IgD-negative memory B cell (primary cell): ENCODE data around the gene SLIT2. TPM values are rescaled to one million over a fixed set of nuclear protein-coding genes. Genes with fewer than 3 reads are reported as not detected.

Experiments
- H3K27ac Mint-ChIP-seq, 3 donors: one replicate each; pipeline ENCODE4 v1.8.0; 2020 to 2022; ENCODE audit warnings: mild to moderate bottlenecking in 3 of 3, mixed read lengths in 3 of 3, moderate library complexity in 1 of 3
- H3K27me3 Mint-ChIP-seq: one replicate; pipeline ENCODE4 v1.8.0; 2021; ENCODE audit warnings: mixed read lengths
- H3K36me3 Mint-ChIP-seq: one replicate; pipeline ENCODE4 v1.8.0; 2020; ENCODE audit warnings: mild to moderate bottlenecking, mixed read lengths
- H3K4me1 Mint-ChIP-seq, 3 donors: one replicate each; pipeline ENCODE4 v1.8.0; 2020 to 2022; ENCODE audit warnings: mixed read lengths in 3 of 3, mild to moderate bottlenecking in 1 of 3
- H3K4me3 Mint-ChIP-seq, 4 donors: one replicate each; pipeline ENCODE4 v1.8.0; 2020 to 2022; ENCODE audit warnings: mild to moderate bottlenecking in 4 of 4, mixed read lengths in 4 of 4, moderate library complexity in 3 of 4
- H3K9me3 Mint-ChIP-seq, 3 donors: one replicate each; pipeline ENCODE4 v1.8.0; 2020 to 2021; ENCODE audit warnings: mixed read lengths in 3 of 3, mild to moderate bottlenecking in 1 of 3
- polyA plus RNA-seq: library from polyadenylated mRNA; unstranded; fragments of 300-500 nt; fragmentation: Illumina TruSeq; gene quantifications from one replicate; pipeline ENCODE4 v1.2.3, GENCODE V29; 2021

The SLIT2 gene
- polyA plus RNA-seq, 1 donor from 2014 or later: not detected

- Mint-ChIP-seq H3K27me3 (no peaks in the 10 kb centered on the region), H3K4me1 (no peaks in the 10 kb centered on the region), H3K36me3 (no peaks in the 10 kb centered on the region), H3K27ac (no peak overlapping the region), H3K4me3 (no peak overlapping the region), H3K9me3 (no peaks in the 10 kb centered on the region)
Observed at GRCh38 chr4:20276848-20277247, 25.1 kb downstream of the SLIT2 start.

- no peak overlapping the region for H3K4me3 Mint-ChIP-seq
- H3K9me3 Mint-ChIP-seq: no peaks in the 10 kb centered on the region
- no peaks in the 10 kb centered on the region for H3K4me1 Mint-ChIP-seq
- H3K27me3 Mint-ChIP-seq: no peaks in the 10 kb centered on the region
- H3K36me3 Mint-ChIP-seq: no peaks in the 10 kb centered on the region
- no peak overlapping the region for H3K27ac Mint-ChIP-seq
Observed at GRCh38 chr4:20278195-20278594, 26.5 kb downstream of the SLIT2 start.

- H3K9me3 Mint-ChIP-seq: no peaks in the 10 kb centered on the region
- no peak overlapping the region for H3K4me3 Mint-ChIP-seq
Observed at GRCh38 chr4:20279381-20279780, 27.7 kb downstream of the SLIT2 start.

GRCh38 chr4:20281453-20281852 lies 29.7 kb downstream of the SLIT2 start:
- no peak overlapping the region for H3K27ac Mint-ChIP-seq
- H3K36me3 Mint-ChIP-seq: no peaks in the 10 kb centered on the region
- H3K9me3 Mint-ChIP-seq: no peaks in the 10 kb centered on the region
- no peaks in the 10 kb centered on the region for H3K27me3 Mint-ChIP-seq
- H3K4me3 Mint-ChIP-seq: no peak overlapping the region
- H3K4me1 Mint-ChIP-seq: no peaks in the 10 kb centered on the region

More at GRCh38 chr4:20279381-20279780, 27.7 kb downstream of the SLIT2 start:
- no peaks in the 10 kb centered on the region for H3K36me3 Mint-ChIP-seq
- no peak overlapping the region for H3K27ac Mint-ChIP-seq
- H3K4me1 Mint-ChIP-seq: no peaks in the 10 kb centered on the region
- H3K27me3 Mint-ChIP-seq: no peaks in the 10 kb centered on the region

GRCh38 chr4:20283039-20283438 lies 31.3 kb downstream of the SLIT2 start:
- Mint-ChIP-seq H3K27me3 (no peaks in the 10 kb centered on the region), H3K9me3 (no peaks in the 10 kb centered on the region), H3K27ac (no peak overlapping the region), H3K36me3 (no peaks in the 10 kb centered on the region), H3K4me1 (no peaks in the 10 kb centered on the region), H3K4me3 (no peak overlapping the region)

- Mint-ChIP-seq H3K4me1 (no peaks in the 10 kb centered on the region), H3K4me3 (no peak overlapping the region), H3K36me3 (no peaks in the 10 kb centered on the region), H3K27ac (no peak overlapping the region), H3K9me3 (no peaks in the 10 kb centered on the region), H3K27me3 (no peaks in the 10 kb centered on the region)
Observed at GRCh38 chr4:20284990-20285389, 33.3 kb downstream of the SLIT2 start.

GRCh38 chr4:20287246-20287645 lies 35.5 kb downstream of the SLIT2 start:
- H3K9me3 Mint-ChIP-seq: no peaks in the 10 kb centered on the region
- H3K27me3 Mint-ChIP-seq: no peaks in the 10 kb centered on the region
- no peaks in the 10 kb centered on the region for H3K4me1 Mint-ChIP-seq
- H3K4me3 Mint-ChIP-seq: no peak overlapping the region
- H3K36me3 Mint-ChIP-seq: no peaks in the 10 kb centered on the region
- no peak overlapping the region for H3K27ac Mint-ChIP-seq

- no peak overlapping the region for H3K4me3 Mint-ChIP-seq
- H3K27me3 Mint-ChIP-seq: no peaks in the 10 kb centered on the region
- no peaks in the 10 kb centered on the region for H3K36me3 Mint-ChIP-seq
Observed at GRCh38 chr4:20288047-20288650, 36.4 kb downstream of the SLIT2 start.

GRCh38 chr4:20288846-20289512 lies 37.3 kb downstream of the SLIT2 start:
- no peaks in the 10 kb centered on the region for H3K4me1 Mint-ChIP-seq
- no peak overlapping the region for H3K4me3 Mint-ChIP-seq
- peak overlapping the region in 1 of 3 donors; percentile 59 for H3K27ac Mint-ChIP-seq
- H3K9me3 Mint-ChIP-seq: no peaks in the 10 kb centered on the region
- no peaks in the 10 kb centered on the region for H3K36me3 Mint-ChIP-seq
- no peaks in the 10 kb centered on the region for H3K27me3 Mint-ChIP-seq

More at GRCh38 chr4:20288047-20288650, 36.4 kb downstream of the SLIT2 start:
- H3K27ac Mint-ChIP-seq: no peak overlapping the region
- H3K9me3 Mint-ChIP-seq: no peaks in the 10 kb centered on the region
- no peaks in the 10 kb centered on the region for H3K4me1 Mint-ChIP-seq

GRCh38 chr4:20289782-20290181 lies 38.1 kb downstream of the SLIT2 start:
- Mint-ChIP-seq H3K36me3 (no peaks in the 10 kb centered on the region), H3K4me3 (no peak overlapping the region), H3K4me1 (no peaks in the 10 kb centered on the region), H3K27me3 (no peaks in the 10 kb centered on the region), H3K27ac (no peak overlapping the region), H3K9me3 (peaks cover 0 to 2% (median 0%) of the 10 kb centered on the region in 3 donors)

- H3K27me3 Mint-ChIP-seq: no peaks in the 10 kb centered on the region
- no peaks in the 10 kb centered on the region for H3K36me3 Mint-ChIP-seq
- no peaks in the 10 kb centered on the region for H3K4me1 Mint-ChIP-seq
- H3K4me3 Mint-ChIP-seq: no peak overlapping the region
- peaks cover 0 to 2% (median 0%) of the 10 kb centered on the region in 3 donors for H3K9me3 Mint-ChIP-seq
- peak overlapping the region in 1 of 3 donors; percentile 48 for H3K27ac Mint-ChIP-seq
Observed at GRCh38 chr4:20292739-20293138, 41.0 kb downstream of the SLIT2 start.

GRCh38 chr4:20297261-20297660 lies 45.6 kb downstream of the SLIT2 start:
- no peak overlapping the region for H3K4me3 Mint-ChIP-seq
- H3K36me3 Mint-ChIP-seq: no peaks in the 10 kb centered on the region
- H3K27me3 Mint-ChIP-seq: no peaks in the 10 kb centered on the region
- H3K27ac Mint-ChIP-seq: no peak overlapping the region
- H3K4me1 Mint-ChIP-seq: no peaks in the 10 kb centered on the region
- peaks cover 0 to 2% (median 0%) of the 10 kb centered on the region in 3 donors for H3K9me3 Mint-ChIP-seq

- no peak overlapping the region for H3K4me3 Mint-ChIP-seq
- no peaks in the 10 kb centered on the region for H3K4me1 Mint-ChIP-seq
- H3K27me3 Mint-ChIP-seq: no peaks in the 10 kb centered on the region
- H3K27ac Mint-ChIP-seq: no peak overlapping the region
- H3K36me3 Mint-ChIP-seq: peaks cover 1% of the 10 kb centered on the region
- peaks cover 0 to 2% (median 0%) of the 10 kb centered on the region in 3 donors for H3K9me3 Mint-ChIP-seq
Observed at GRCh38 chr4:20297783-20298182, 46.1 kb downstream of the SLIT2 start.

- no peaks in the 10 kb centered on the region for H3K27me3 Mint-ChIP-seq
- H3K4me1 Mint-ChIP-seq: no peaks in the 10 kb centered on the region
- H3K4me3 Mint-ChIP-seq: no peak overlapping the region
Observed at GRCh38 chr4:20298455-20298854, 46.8 kb downstream of the SLIT2 start.

GRCh38 chr4:20298986-20299385 lies 47.3 kb downstream of the SLIT2 start:
- peaks cover 0 to 2% (median 0%) of the 10 kb centered on the region in 3 donors for H3K9me3 Mint-ChIP-seq
- no peaks in the 10 kb centered on the region for H3K4me1 Mint-ChIP-seq
- no peak overlapping the region for H3K4me3 Mint-ChIP-seq
- no peaks in the 10 kb centered on the region for H3K27me3 Mint-ChIP-seq
- H3K27ac Mint-ChIP-seq: no peak overlapping the region
- peaks cover 1% of the 10 kb centered on the region for H3K36me3 Mint-ChIP-seq

More at GRCh38 chr4:20298455-20298854, 46.8 kb downstream of the SLIT2 start:
- H3K36me3 Mint-ChIP-seq: peaks cover 1% of the 10 kb centered on the region
- peaks cover 0 to 2% (median 0%) of the 10 kb centered on the region in 3 donors for H3K9me3 Mint-ChIP-seq
- H3K27ac Mint-ChIP-seq: no peak overlapping the region

- Mint-ChIP-seq H3K27me3 (no peaks in the 10 kb centered on the region), H3K4me3 (no peak overlapping the region), H3K36me3 (peaks cover 1% of the 10 kb centered on the region), H3K4me1 (no peaks in the 10 kb centered on the region), H3K27ac (no peak overlapping the region), H3K9me3 (no peaks in the 10 kb centered on the region)
Observed at GRCh38 chr4:20299515-20299914, 47.8 kb downstream of the SLIT2 start.
